Hepatocyte (in vitro differentiated cells): ENCODE data around the gene GADD45G. TPM values are rescaled to one million over a fixed set of nuclear protein-coding genes. Genes with fewer than 3 reads are reported as not detected.

Experiments used
- DNase-seq: peaks from one replicate; pipeline ENCODE4 v3.0.0-alpha.2; 2016; ENCODE audit warnings: low spot score
- H2AFZ ChIP-seq: fragments of 200-600 bp; sonication (generic); 2 replicates; pipeline ENCODE4 v1.6.0; 2016; ENCODE audit warnings: antibody characterized with exemption, mild to moderate bottlenecking
- H3K27ac ChIP-seq: fragments of 200-600 bp; sonication (generic); 2 replicates; pipeline ENCODE4 v1.5.1; 2016; ENCODE audit warnings: mild to moderate bottlenecking
- H3K27me3 ChIP-seq: fragments of 200-600 bp; sonication (generic); 2 replicates; pipeline ENCODE4 v1.6.1; 2016
- H3K36me3 ChIP-seq: fragments of 200-600 bp; sonication (generic); replicated peaks from 2 replicates; pipeline ENCODE4 v1.5.1; 2016; ENCODE audit warnings: low read depth; ENCODE audit not compliant: insufficient read depth
- H3K4me1 ChIP-seq: fragments of 200-600 bp; sonication (generic); 2 replicates; pipeline ENCODE4 v1.5.1; 2016; ENCODE audit warnings: mild to moderate bottlenecking, moderate library complexity; ENCODE audit not compliant: insufficient read depth
- H3K4me2 ChIP-seq: fragments of 200-600 bp; sonication (generic); 2 replicates; pipeline ENCODE4 v1.6.0; 2016
- H3K4me3 ChIP-seq: fragments of 200-600 bp; sonication (generic); 2 replicates; pipeline ENCODE4 v1.5.1; 2016; ENCODE audit warnings: mild to moderate bottlenecking
- H3K79me2 ChIP-seq: fragments of 200-600 bp; sonication (generic); 2 replicates; pipeline ENCODE4 v1.6.0; 2017; ENCODE audit warnings: mild to moderate bottlenecking
- H3K9me2 ChIP-seq: fragments of 200-600 bp; sonication (generic); replicated peaks from 2 replicates; pipeline ENCODE4 v1.6.0; 2017; ENCODE audit warnings: mild to moderate bottlenecking; ENCODE audit not compliant: insufficient read depth
- H3K9me3 ChIP-seq: fragments of 200-600 bp; sonication (generic); 2 replicates; pipeline ENCODE4 v1.5.1; 2016; ENCODE audit warnings: low read depth, mild to moderate bottlenecking
- H4K20me1 ChIP-seq: fragments of 200-600 bp; sonication (generic); 2 replicates; pipeline ENCODE4 v1.6.0; 2016; ENCODE audit warnings: mild to moderate bottlenecking; ENCODE audit not compliant: insufficient read depth, poor library complexity, severe bottlenecking
- CTCF ChIP-seq: fragments of 200-600 bp; sonication (generic); IDR thresholded peaks from 2 replicates; pipeline ENCODE4 v1.5.1; 2016; ENCODE audit warnings: antibody characterized with exemption, mild to moderate bottlenecking; ENCODE audit not compliant: poor library complexity
- EZH2 ChIP-seq: fragments of 200-600 bp; sonication (generic); IDR thresholded peaks from 2 replicates; pipeline ENCODE4 v1.6.1; 2016; ENCODE audit warnings: antibody characterized with exemption, mild to moderate bottlenecking, borderline replicate concordance
- EZH2phosphoT487 ChIP-seq: fragments of 200-600 bp; sonication (generic); IDR thresholded peaks from one replicate; pipeline ENCODE4 v1.6.1; 2018; ENCODE audit warnings: antibody characterized with exemption, mild to moderate bottlenecking, low read depth, moderate library complexity; ENCODE audit not compliant: unreplicated experiment, severe bottlenecking
- WGBS: methylation state at CpG from one replicate; pipeline ENCODE4 v1.1.6; 2016; ENCODE audit warnings: low lambda C conversion rate; ENCODE audit errors: missing lambda C conversion rate; 5-methylcytosine and 5-hydroxymethylcytosine counted together
- polyA plus RNA-seq: library from polyadenylated mRNA; unstranded; fragments of >200 nt; fragmentation: Nextera tagmentation; extraction: Ambion mirVana; gene quantifications from 2 replicates; pipeline ENCODE4 v1.2.1, GENCODE V29; 2016
- total RNA-seq: library from RNA; depleted of rRNA; stranded (reverse); fragments of >200 nt; gene quantifications from 2 replicates; pipeline ENCODE4 v1.2.3, GENCODE V29; 2014

The GADD45G gene, protein sequence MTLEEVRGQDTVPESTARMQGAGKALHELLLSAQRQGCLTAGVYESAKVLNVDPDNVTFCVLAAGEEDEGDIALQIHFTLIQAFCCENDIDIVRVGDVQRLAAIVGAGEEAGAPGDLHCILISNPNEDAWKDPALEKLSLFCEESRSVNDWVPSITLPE
- total RNA-seq, result 14.7 and 15.7 TPM in 2 replicates
- 45.1 and 47.8 TPM in 2 replicates for polyA plus RNA-seq

DNA sequence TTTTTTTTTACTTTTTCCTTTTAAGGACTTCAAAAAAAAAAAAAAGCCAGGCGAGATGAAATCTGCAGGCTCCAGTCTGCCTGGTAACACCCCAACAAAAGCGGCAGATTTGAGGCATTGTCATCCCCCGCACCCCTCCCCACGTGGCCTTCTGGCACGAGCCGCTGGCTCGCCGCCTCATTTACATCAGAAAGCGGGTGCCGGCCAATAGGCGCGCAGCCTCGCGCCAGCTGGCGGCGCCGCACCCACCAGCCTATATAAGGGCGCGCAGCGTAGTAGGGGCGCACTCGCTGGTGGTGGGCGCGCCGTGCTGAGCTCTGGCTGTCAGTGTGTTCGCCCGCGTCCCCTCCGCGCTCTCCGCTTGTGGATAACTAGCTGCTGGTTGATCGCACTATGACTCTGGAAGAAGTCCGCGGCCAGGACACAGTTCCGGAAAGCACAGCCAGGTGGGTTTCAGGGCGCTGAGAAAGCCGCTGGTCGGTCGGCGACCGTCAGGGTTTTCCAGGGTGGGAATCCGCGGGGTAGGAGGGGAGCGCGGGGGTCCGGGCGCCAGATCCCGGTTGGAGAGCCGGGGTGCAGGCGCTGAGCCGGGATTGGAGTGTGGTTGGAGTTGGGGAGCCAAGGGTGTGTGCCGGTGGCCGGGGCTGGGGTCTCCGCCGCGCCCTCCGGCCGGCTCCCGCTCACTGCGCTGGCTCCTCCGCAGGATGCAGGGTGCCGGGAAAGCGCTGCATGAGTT, at the start of gene GADD45G:
GADD45G (plus strand) TSS at position 284 of the 736 bp plus-strand sequence; CDS start at position 394, 110 bp downstream.
- no peaks in the 10 kb centered on the region for H4K20me1 ChIP-seq
- peak within 1 kb of the TSS; percentile 89 for H3K27ac ChIP-seq
- peaks cover 8% of the 10 kb centered on the region for H3K79me2 ChIP-seq
- DNase-seq, result peak; percentile 93
- H3K9me3 ChIP-seq, result no peaks in the 10 kb centered on the region
- H3K36me3 ChIP-seq, result no peaks in the 10 kb centered on the region
- H3K4me1 ChIP-seq, result peaks cover 27% of the 10 kb centered on the region
- WGBS, result under 1% methylated on average over 58 of the region's 63 CpGs
- H3K9me2 ChIP-seq, result no peaks in the 10 kb centered on the region
- peak within 1 kb of the TSS; percentile 92 for H3K4me3 ChIP-seq
- peak within 1 kb of the TSS; percentile 96 for H3K4me2 ChIP-seq
- H2AFZ ChIP-seq, result peak within 1 kb of the TSS; percentile 28
- TF ChIP-seq EZH2phosphoT487, result no peak
- no peak for TF ChIP-seq EZH2
- TF ChIP-seq CTCF, result no peak
- no peaks in the 10 kb centered on the region for H3K27me3 ChIP-seq

GRCh38 chr9:89555036-89555415, 49.8 kb upstream of the GADD45G start:
- WGBS, result 92% methylated on average over 7 of the region's 7 CpGs
- DNase-seq, result no peak
- H2AFZ ChIP-seq, result no peak overlapping the region
- no peaks in the 10 kb centered on the region for H4K20me1 ChIP-seq
- H3K36me3 ChIP-seq, result no peaks in the 10 kb centered on the region
- H3K79me2 ChIP-seq, result no peaks in the 10 kb centered on the region
- no peaks in the 10 kb centered on the region for H3K9me3 ChIP-seq
- peak overlapping the region; percentile 96 for H3K27ac ChIP-seq
- H3K4me3 ChIP-seq, result no peak overlapping the region
- TF ChIP-seq EZH2phosphoT487, result no peak
- no peak for TF ChIP-seq EZH2
- TF ChIP-seq CTCF, result no peak
- no peaks in the 10 kb centered on the region for H3K9me2 ChIP-seq
- peaks cover 10% of the 10 kb centered on the region for H3K4me1 ChIP-seq
- no peaks in the 10 kb centered on the region for H3K27me3 ChIP-seq
- no peak overlapping the region for H3K4me2 ChIP-seq

GRCh38 chr9:89555451-89556375, 49.1 kb upstream of the GADD45G start:
- 78% methylated on average over 12 of the region's 12 CpGs for WGBS
- Histone ChIP-seq H3K79me2 (no peaks in the 10 kb centered on the region), H3K9me3 (no peaks in the 10 kb centered on the region), H3K4me3 (no peak overlapping the region), H2AFZ (no peak overlapping the region), H3K27me3 (no peaks in the 10 kb centered on the region), H3K9me2 (no peaks in the 10 kb centered on the region), H3K4me2 (peak overlapping the region; percentile 50), H3K4me1 (peaks cover 10% of the 10 kb centered on the region), H4K20me1 (no peaks in the 10 kb centered on the region), H3K27ac (peak overlapping the region; percentile 96), H3K36me3 (no peaks in the 10 kb centered on the region)
- TF ChIP-seq EZH2phosphoT487 (no peak), CTCF (no peak), EZH2 (no peak)
- no peak for DNase-seq
